Measurements from ENCODE around the gene IL13.

DNA sequence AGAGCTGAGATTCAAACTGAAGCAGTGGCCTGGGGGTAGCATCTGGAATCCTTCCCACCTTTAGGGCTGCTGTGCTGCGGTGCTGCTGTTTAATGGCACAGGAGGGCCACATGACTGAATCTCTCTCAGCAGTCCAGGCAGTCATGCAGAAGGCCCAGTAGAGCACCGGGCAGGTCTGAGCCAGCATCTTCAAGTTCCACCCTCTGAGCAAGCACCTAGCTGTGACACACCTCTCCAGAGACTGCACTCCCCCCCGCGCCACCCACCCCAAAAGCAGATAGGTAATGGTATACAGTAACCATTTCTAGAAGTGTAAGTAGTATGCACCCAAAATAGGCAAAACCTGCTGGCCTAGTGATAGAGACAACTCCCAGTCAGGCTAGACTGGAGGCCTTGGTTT is 24.0 kb downstream of the IL13 start:
- TF ChIP-seq CTCF (IDR thresholded peaks at IDR 0.05) (no peak), POLR2A (IDR thresholded peaks at IDR 0.05) (peak in 1 of 2 donors; percentile 10)

All from thyroid gland (tissue), 4 donors.